OCI-LY1 (cell line): Measurements from ENCODE around the gene SMC1A.

ENCODE experiments used
- H2AFZ ChIP-seq: fragments of 200-600 bp; sonication (generic), shearing (Covaris generic); 2 replicates; pipeline ENCODE4 v1.6.0; 2014; ENCODE audit warnings: antibody characterized with exemption, mild to moderate bottlenecking, low read length
- H3F3A ChIP-seq: fragments of 200-600 bp; sonication (generic), shearing (Covaris generic); 2 replicates; pipeline ENCODE4 v1.6.0; 2014; ENCODE audit warnings: mild to moderate bottlenecking, antibody characterized with exemption, low read length, moderate library complexity; ENCODE audit not compliant: insufficient read depth
- H3K27ac ChIP-seq: fragments of 200-600 bp; sonication (generic); 2 replicates; pipeline ENCODE4 v1.5.1; 2014; ENCODE audit warnings: low read length, mixed run types, mild to moderate bottlenecking, low read depth; ENCODE audit not compliant: poor library complexity, severe bottlenecking
- H3K27me3 ChIP-seq: fragments of 200-600 bp; sonication (generic); 2 replicates; pipeline ENCODE4 v1.6.0; 2014; ENCODE audit warnings: antibody characterized with exemption, mild to moderate bottlenecking, low read length, moderate library complexity; ENCODE audit not compliant: insufficient read depth
- H3K36me3 ChIP-seq: fragments of 200-600 bp; sonication (generic); 2 replicates; pipeline ENCODE4 v1.6.1; 2014; ENCODE audit warnings: mild to moderate bottlenecking, antibody characterized with exemption, low read length, moderate library complexity, mixed read lengths; ENCODE audit not compliant: insufficient read depth
- H3K4me1 ChIP-seq: fragments of 200-600 bp; sonication (generic); 2 replicates; pipeline ENCODE4 v1.5.1; 2014; ENCODE audit warnings: mild to moderate bottlenecking, low read length, moderate library complexity; ENCODE audit not compliant: insufficient read depth, severe bottlenecking
- H3K4me2 ChIP-seq: fragments of 200-600 bp; sonication (generic), shearing (Covaris generic); 2 replicates; pipeline ENCODE4 v1.6.1; 2014; ENCODE audit warnings: low read length
- H3K4me3 ChIP-seq: fragments of 200-600 bp; sonication (generic); 2 replicates; pipeline ENCODE4 v1.5.1; 2014; ENCODE audit warnings: low read length, low read depth, mild to moderate bottlenecking, mixed read lengths; ENCODE audit not compliant: poor library complexity, severe bottlenecking
- H3K79me2 ChIP-seq: fragments of 200-600 bp; shearing (Covaris generic); 2 replicates; pipeline ENCODE4 v1.6.1; 2016; ENCODE audit warnings: mixed run types, low read length, mixed read lengths; ENCODE audit not compliant: insufficient read depth
- H3K9ac ChIP-seq: fragments of 200-600 bp; sonication (generic), shearing (Covaris generic); 2 replicates; pipeline ENCODE4 v1.6.1; 2014; ENCODE audit warnings: mild to moderate bottlenecking, low read length, mixed read lengths
- H3K9me2 ChIP-seq: fragments of 200-600 bp; sonication (generic), shearing (Covaris generic); 2 replicates; pipeline ENCODE4 v1.6.1; 2014; ENCODE audit warnings: low read depth, mild to moderate bottlenecking, low read length, mixed read lengths
- H3K9me3 ChIP-seq: fragments of 200-600 bp; shearing (Covaris generic); 2 replicates; pipeline ENCODE4 v1.6.1; 2014; ENCODE audit warnings: low read length, mixed read lengths
- H4K20me1 ChIP-seq: fragments of 200-600 bp; sonication (generic), shearing (Covaris generic); 2 replicates; pipeline ENCODE4 v1.6.0; 2016; ENCODE audit warnings: mild to moderate bottlenecking, low read length; ENCODE audit not compliant: insufficient read depth
- EZH2 ChIP-seq: fragments of 200-600 bp; sonication (generic), shearing (Covaris generic); IDR thresholded peaks from 2 replicates; pipeline ENCODE4 v1.8.0; 2017; ENCODE audit warnings: borderline replicate concordance, mixed run types, mild to moderate bottlenecking, antibody characterized with exemption, low read length, moderate library complexity, mixed read lengths
- TF ChIP-seq, protein P1 (sequence below): fragments of 200-600 bp; sonication (generic), shearing (Covaris generic); IDR thresholded peaks from 2 replicates; pipeline ENCODE4 v1.5.1; 2017; ENCODE audit warnings: mild to moderate bottlenecking, antibody characterized with exemption, low read length, moderate library complexity, mixed read lengths

The SMC1A gene

DNA sequence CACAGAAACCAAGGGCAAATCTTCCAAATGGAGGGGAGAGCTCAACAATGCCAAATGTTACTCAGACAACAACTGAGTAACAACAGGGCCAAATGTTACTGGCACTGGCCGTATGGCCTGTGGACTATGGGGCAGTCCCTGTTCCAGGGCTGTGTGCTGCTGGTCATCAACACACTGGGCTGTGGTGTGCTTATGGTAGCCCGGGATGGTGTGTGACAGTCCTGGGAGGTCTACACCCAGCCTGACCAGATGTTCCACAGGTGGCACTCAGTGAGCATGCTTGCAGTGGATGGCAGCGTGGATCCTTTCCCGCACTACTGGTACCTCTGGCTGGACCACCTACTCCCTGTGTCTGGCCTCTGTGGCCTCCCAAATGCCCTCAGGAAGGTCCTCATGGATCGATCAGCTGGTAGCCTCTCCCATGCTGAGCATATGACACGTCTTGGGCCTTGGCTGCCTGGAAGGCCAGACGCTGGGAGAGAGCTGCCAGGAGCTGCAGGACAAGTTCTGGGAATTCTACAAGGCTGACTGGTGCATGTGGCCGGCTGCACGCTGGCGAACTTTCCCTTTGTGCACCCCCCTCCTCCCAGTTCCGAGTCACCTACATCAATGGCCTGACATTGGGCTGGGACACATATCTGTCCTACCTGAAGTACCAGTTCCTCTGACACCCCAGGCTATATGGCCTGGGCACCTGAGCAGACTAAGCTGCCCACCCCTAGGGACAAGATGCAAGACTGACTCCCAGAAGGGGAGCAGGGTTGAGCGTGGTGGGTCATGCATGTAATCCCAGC, 81.4 kb downstream of the SMC1A start:
- no peak overlapping the region for H3K4me3 ChIP-seq
- TF ChIP-seq, protein P1, sequence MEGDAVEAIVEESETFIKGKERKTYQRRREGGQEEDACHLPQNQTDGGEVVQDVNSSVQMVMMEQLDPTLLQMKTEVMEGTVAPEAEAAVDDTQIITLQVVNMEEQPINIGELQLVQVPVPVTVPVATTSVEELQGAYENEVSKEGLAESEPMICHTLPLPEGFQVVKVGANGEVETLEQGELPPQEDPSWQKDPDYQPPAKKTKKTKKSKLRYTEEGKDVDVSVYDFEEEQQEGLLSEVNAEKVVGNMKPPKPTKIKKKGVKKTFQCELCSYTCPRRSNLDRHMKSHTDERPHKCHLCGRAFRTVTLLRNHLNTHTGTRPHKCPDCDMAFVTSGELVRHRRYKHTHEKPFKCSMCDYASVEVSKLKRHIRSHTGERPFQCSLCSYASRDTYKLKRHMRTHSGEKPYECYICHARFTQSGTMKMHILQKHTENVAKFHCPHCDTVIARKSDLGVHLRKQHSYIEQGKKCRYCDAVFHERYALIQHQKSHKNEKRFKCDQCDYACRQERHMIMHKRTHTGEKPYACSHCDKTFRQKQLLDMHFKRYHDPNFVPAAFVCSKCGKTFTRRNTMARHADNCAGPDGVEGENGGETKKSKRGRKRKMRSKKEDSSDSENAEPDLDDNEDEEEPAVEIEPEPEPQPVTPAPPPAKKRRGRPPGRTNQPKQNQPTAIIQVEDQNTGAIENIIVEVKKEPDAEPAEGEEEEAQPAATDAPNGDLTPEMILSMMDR, result no peak
- no peak for TF ChIP-seq EZH2
- H3K36me3 ChIP-seq, result no peaks in the 10 kb centered on the region
- no peaks in the 10 kb centered on the region for H3K4me1 ChIP-seq
- H3K9ac ChIP-seq, result no peak overlapping the region
- H3K9me2 ChIP-seq, result no peaks in the 10 kb centered on the region
- H3K4me2 ChIP-seq, result no peak overlapping the region
- no peak overlapping the region for H2AFZ ChIP-seq
- H3K79me2 ChIP-seq, result no peaks in the 10 kb centered on the region
- H3K27me3 ChIP-seq, result no peaks in the 10 kb centered on the region
- no peaks in the 10 kb centered on the region for H3F3A ChIP-seq
- H4K20me1 ChIP-seq, result no peaks in the 10 kb centered on the region
- no peak overlapping the region for H3K27ac ChIP-seq
- H3K9me3 ChIP-seq, result no peaks in the 10 kb centered on the region

DNA sequence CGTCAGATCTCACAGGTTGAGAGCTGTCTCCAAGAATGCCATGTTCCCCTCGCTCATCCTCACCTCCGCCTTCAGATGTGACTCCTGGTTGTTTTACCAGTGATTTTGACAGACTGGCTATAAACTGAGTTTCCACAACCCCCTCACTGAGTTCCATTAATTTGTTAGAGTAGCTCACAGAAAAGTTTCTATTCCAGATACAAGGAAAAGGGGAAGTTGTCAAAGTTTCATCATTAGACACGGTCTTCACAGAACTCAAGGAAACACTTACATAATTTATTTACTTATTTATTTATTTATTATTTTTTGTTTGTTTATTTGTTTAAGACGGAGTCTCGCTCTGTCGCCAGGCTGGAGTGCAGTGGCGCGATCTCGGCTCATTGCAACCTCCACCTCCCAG, 85.4 kb downstream of the SMC1A start:
- Histone ChIP-seq H2AFZ (no peak overlapping the region), H3F3A (no peaks in the 10 kb centered on the region), H3K4me2 (no peak overlapping the region), H3K27ac (no peak overlapping the region), H3K36me3 (no peaks in the 10 kb centered on the region), H4K20me1 (no peaks in the 10 kb centered on the region), H3K27me3 (no peaks in the 10 kb centered on the region), H3K79me2 (no peaks in the 10 kb centered on the region), H3K4me3 (no peak overlapping the region), H3K4me1 (no peaks in the 10 kb centered on the region), H3K9me3 (no peaks in the 10 kb centered on the region), H3K9me2 (no peaks in the 10 kb centered on the region), H3K9ac (no peak overlapping the region)
- TF ChIP-seq, protein P1, result no peak
- no peak for TF ChIP-seq EZH2

DNA sequence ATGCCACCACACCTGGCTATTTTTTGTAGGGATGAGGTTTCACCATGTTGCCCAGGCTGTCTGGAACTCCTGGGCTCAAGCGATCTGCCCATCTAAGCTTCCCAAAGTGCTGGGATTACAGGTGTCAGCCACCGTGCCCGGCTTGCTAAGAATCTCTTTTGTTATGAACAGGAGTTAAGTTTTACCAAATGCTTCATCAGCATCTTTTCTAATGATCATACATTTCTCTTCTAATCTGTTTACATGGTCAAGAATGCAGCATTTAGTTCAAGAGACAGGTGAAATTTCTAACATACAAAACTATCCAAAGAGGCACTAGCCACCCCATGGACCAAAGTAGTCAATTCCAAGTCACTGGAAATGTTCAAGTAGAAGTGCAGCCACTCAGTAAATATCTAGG, 88.6 kb downstream of the SMC1A start:
- no peak overlapping the region for H3K27ac ChIP-seq
- H3F3A ChIP-seq, result no peaks in the 10 kb centered on the region
- H3K4me1 ChIP-seq, result no peaks in the 10 kb centered on the region
- TF ChIP-seq, protein P1, result no peak
- TF ChIP-seq EZH2, result no peak
- H3K9me3 ChIP-seq, result no peaks in the 10 kb centered on the region
- H3K9ac ChIP-seq, result no peak overlapping the region
- no peak overlapping the region for H3K4me3 ChIP-seq
- no peak overlapping the region for H2AFZ ChIP-seq
- H3K79me2 ChIP-seq, result no peaks in the 10 kb centered on the region
- H3K9me2 ChIP-seq, result no peaks in the 10 kb centered on the region
- H4K20me1 ChIP-seq, result no peaks in the 10 kb centered on the region
- no peaks in the 10 kb centered on the region for H3K36me3 ChIP-seq
- H3K4me2 ChIP-seq, result no peak overlapping the region
- H3K27me3 ChIP-seq, result no peaks in the 10 kb centered on the region
